ENCODE data around the gene GRAMD2A.

Gene GRAMD2A

DNA sequence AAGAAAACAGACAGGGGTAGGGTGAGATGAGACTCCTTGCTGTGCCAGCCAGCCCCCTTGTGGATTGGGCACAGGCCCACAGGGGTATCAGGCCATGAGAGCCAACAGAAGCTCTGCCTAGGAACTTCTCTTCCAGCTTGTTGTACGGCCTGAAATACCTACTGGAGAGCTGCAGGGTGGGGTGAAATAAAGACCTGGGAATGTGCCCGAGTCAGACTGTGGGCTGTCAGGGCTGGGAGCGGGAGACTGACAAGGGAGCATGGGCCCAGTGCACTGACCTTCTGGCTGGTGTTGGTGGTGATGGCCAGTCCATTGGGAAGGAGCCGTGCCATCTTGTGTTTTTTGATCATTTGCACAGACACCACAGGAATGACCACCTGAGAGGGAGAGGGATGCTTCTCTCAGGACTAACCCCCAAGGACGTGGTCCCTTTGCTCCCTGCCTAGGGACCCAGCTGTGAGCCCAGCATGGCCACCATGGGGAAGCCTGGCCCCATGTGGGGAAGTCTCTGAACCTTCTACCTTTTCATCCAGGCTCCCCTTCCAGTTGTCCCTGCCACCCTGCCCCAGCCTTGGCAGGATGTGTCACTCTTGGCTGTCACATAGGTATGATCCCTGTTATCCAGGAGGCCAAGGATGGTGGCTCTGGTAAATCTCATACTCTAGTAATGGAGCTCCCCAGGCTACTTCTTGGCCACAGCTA, 30.7 kb downstream of the GRAMD2A start:
- DNase-seq = no peak

GRCh38 chr15:72163719-72164118, 33.9 kb downstream of the GRAMD2A start:
- no peak for DNase-seq

- DNase-seq = no peak
Measured at GRCh38 chr15:72162569-72162968, 35.0 kb downstream of the GRAMD2A start.

DNA sequence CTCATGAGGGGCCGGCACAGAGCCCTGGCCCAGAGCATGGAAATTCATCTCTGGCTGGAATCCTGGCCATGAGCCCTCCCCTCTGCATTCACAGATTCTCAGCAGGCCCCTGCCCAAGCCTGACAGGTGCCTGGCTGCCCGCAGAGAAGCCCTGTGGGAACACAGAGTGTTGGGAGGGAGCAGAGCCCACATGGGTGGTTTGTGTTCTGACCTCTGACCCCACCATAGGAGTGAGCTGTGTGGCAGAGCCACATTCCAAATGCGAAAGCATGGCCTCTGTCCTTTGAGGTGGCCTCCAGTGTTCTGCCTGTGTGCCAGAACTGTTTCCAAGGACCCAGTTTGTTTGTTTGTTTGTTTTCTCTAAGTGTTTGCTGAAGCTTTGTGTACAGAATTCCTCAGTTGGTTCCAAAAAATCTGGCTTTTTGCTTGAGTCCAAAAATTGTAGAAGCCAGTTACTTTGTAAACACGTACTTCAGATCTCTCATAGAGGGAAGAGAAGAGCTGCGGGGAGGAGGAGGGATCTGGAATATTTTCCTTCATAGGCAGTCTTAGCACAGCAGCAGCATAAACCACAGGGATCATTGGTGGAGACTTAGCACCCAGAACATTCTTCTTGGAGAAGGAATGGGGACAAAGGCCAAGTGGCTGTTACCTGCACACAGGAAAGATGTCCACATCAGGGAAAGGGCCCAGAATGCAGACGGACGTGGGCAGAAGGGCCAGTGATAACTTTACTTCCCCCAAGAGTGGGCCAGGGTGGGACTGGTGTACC, 36.0 kb downstream of the GRAMD2A start:
- no peak for DNase-seq

- no peak for DNase-seq
Measured at GRCh38 chr15:72160696-72161245, 36.8 kb downstream of the GRAMD2A start.

DNA sequence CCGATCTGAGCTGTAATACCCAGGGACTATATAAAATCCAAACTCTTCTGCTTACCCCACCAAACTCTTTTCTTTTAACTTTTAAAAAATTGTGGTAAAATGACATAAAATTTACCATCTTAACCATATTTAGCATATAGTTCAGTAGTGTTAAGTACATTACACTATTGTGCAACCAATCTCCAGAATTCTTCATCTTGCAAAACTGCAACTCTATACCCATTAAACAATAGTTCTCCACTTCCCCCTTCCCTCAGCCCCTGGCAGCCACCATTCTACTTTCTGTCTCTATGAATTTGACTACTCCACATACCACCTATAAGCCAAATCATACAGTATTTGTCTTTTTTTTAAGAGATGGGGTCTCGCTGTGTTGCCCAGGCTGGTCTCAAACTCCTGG, 40.7 kb downstream of the GRAMD2A start:
- no peak for DNase-seq

DNA sequence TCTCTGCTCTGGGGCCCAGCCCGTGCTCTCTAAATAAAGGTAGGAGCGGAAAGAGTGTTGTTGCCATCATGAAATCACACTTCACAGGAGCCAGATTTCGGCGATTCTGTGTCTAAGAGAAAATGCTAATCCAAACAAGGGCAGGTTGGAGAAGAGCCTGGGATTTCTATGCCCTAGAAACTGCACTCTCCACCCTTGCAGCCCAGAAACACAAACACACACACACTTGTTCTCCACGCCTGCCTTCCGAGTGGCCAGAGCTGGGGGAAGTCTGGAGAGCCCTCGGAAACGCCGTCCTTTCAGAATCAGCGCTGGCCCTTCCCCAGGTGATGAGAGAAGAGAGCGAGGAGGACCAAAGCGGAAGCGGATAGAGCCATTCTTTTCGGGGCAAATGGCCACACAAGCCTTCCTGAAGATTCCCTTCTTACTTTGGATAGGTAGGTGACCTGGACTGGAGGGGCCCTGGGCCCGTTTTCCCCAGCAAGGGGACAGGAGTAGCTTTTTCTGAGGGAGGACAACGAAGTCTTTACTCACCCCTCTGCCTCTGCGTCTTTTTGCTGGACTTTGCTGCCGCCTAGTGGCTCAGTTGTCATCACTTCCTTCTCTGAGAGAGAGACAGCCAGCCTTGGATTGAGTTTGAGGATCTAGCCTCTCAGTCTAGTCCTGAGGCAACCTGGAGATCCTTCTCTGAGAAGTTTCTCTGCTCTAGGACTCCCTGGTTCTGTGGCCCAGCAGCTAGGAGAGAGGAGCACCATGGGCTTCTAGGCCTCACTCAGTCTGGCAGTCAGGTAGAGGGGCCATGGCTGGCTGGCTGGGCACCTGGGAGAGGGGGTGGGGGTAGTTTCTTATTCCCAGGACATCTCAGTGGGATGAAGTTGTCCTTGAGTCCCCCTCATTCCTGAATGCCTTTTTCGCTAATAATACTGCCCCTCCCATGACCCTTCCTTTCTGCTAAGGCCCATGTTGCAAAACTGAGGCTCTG, 41.7 kb downstream of the GRAMD2A start:
- no peak for DNase-seq

DNA sequence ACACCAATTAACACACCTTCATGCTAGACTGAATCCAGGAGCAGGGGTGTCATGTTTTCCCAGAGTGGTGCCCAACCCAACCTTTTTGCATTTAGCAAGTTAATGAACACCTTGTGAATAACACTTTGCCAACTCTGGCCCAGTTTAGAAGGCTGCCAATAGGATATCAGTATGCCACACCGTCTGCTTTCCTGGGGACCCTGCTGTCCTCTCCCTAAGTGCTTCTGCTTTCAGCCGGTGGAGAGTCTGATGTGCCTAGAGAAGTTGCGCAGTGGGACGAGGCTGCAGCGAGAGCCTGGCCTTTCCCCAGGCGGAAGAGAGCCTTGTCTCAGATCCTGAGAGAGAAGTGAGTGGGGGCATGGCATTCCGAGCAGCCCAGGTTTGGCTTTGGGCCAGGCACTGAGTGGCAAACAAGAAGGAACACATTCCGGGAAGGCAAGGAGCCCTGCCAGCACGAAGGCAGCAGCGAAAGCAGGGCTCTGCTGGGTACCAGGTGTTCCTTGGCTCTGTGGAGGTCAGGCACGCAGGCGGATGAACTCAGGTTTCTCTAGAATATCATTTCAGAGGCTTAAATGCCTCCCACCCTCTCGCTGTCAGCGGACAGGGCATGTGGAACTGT, 42.5 kb downstream of the GRAMD2A start:
- DNase-seq = no peak

- DNase-seq = no peak
Measured at GRCh38 chr15:72154316-72154715, 43.3 kb downstream of the GRAMD2A start.

DNA sequence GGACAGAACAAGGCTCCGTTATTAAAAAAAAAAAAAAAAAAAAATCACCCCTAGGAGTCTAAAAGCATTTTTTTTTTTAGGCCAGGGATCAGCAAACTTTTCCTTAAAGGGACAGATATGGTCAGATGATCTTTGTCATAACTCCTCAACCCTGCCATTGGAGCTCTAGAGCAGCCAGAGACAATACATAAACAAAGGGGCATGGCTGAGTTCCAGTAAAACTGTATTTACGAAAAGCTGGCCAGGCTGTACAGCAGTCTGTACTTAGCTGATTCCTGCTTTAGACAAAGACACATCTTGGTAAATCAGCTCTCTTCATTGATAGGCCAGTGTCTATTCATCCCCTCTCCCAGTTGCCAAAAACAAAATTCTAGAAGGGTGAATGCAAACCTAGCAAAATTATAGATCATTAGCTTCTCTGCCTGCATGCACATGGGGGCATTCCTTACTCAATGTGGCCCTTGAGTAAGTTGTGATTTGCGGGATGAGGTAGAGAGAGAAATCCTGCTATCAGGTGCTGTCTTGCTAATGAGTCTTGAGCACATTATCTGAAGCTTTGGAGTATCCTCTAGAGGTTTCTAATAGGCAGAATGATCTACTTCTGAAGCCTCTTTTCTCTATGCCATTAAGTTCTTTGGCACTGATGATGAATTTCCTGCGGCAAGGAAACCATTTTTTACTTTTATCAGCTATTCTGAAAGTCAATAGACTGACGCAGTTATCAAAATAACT, 44.2 kb downstream of the GRAMD2A start:
- DNase-seq = no peak

DNA sequence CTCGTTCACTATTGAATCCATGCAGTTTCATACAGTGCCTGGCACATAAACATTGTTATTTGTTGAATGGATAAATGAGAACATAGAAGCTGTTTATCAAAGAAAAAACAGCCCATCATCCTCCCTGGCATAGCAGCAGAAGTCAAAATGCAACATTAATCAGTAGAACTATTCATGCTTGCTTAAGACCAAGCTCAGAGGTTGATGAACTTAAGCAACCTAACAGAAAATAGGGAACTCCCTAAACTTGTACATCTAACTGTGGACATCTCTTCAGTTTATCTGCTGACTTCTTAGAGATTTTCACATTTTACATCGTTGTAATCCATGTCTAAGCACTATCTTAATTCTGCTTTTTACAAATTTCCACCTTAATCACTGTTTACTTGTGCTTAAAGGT, 50.2 kb downstream of the GRAMD2A start:
- DNase-seq = no peak

GRCh38 chr15:72146934-72147333, 50.7 kb downstream of the GRAMD2A start:
- DNase-seq = no peak

DNA sequence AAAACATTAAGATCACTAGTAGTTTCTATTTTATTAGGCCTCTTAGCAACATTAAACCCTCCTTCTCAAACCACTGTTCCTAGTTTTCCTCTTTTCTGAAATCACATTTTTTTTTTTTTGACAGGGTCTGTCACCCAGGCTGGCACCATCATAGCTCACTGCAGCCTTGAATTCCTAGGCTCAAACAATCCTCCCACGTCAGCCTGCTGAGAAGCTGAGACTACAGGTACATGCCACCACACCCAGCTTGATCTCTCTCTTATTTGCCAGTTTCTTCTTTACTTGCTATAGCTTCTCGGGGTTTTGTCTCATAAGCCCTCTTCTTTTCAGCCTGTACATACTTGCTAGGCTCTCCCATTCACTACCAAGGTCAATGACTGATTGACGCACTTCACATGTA, 51.4 kb downstream of the GRAMD2A start:
- no peak for DNase-seq

GRCh38 chr15:72141171-72142084, 56.2 kb downstream of the GRAMD2A start:
- DNase-seq = no peak

GRCh38 chr15:72140088-72140487, 57.5 kb downstream of the GRAMD2A start:
- DNase-seq = no peak

DNA sequence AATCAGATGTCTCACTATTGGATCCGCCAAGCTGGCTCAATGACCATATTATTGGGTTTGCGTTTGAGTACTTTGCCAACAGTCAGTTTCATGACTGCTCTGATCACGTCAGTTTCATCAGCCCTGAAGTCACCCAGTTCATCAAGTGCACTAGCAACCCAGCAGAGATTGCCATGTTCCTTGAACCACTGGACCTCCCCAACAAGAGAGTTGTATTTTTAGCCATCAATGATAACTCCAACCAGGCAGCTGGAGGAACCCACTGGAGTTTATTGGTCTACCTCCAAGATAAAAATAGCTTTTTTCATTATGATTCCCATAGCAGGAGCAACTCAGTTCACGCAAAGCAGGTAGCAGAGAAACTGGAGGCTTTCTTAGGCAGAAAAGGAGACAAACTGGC, 57.9 kb downstream of the GRAMD2A start:
- no peak for DNase-seq

DNA sequence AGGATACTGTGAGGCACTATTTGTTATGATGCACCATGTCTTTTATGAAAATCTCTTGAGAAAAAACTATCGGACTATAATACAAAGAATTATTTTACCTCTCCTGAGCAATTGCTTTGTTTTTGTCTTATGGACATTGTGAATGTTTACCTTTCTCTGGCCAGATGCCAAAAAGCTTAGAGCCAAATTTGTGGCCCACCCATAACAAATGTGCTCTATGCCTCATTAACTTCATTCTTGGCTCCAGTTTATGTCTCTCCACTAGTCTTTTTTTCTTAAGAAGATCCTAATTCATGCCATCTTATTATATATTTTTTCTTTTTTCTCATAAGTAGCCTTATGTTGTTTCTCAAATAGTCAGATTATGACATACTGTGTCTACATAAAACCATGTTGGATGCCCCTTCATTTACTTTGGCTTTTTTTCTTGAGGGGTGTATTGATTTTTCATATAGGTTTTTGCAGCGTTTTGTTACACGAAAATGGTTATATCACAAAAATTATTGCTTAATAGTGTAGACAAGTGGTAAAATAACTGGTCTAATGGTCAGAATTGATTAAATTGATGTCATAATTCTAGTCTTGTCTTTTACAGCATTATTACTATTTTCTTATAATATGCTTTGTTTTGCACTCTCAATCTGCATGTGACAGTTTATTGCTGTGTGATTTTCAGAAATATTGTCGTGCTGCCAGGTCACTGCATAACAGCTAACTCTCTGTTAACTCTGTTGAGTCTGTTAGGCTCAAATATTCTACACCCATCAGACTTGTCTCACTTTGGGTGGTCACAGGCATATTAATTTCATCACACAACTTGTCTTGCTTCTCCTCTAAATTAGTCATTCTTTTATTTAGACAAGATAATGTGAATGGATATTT, 61.2 kb downstream of the GRAMD2A start:
- DNase-seq = no peak

DNA sequence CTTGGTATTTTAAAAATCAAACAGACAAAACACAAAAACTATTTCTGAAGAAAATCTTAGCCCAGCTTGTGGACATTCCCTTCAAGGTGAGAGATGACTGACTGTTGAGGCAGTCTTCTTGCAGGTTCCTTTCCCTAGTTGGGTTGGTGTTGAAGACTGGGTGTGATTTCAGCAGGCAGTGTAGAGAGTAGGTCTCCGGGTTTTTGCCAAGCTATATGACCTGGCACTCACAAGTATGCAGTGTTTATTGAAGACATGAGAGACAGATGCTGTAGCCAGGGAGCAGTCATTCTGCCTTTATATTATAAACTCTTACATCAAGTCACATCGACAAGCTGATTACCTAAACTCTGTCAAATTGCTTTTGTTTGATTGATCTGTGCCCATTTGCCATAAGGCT, 61.9 kb downstream of the GRAMD2A start:
- no peak for DNase-seq

GRCh38 chr15:72133211-72133610, 64.4 kb downstream of the GRAMD2A start:
- DNase-seq = no peak

DNA sequence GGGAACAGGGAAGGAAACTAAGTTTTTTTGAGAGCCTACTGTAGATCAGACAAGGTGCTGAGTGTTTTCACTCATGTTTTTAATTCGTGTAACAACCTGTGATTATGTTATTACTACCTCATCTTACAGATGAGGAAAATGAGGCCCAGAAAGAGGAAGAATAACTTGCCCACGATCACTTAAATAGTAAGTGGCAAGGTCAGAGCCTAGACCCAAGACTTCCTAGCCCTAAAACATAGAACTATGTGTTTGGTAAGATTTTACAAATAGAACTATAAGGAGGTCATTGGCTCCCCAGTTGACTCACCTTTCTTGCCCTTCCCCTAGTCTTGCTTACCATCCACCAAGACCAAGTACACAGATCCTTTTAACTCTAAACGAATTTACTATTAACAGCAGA, 65.7 kb downstream of the GRAMD2A start:
- DNase-seq = no peak

Data from activated gamma-delta T cell (primary cell).